ENCODE data around the gene LMO3. TPM values are rescaled to one million over a fixed set of nuclear protein-coding genes. Genes with fewer than 3 reads are reported as not detected.

Gene LMO3
- total RNA-seq, 4 donors from 2014 or later = 0.15 to 7.1 (median 3.0) TPM

- Histone ChIP-seq H3K4me3 (no peak overlapping the region), H3K27me3 (no peaks in the 10 kb centered on the region), H3K9me3 (no peaks in the 10 kb centered on the region), H3K27ac (no peak overlapping the region), H3K36me3 (no peaks in the 10 kb centered on the region), H3K4me1 (no peaks in the 10 kb centered on the region)
- intact Hi-C loops (cut with DNase I) = no loop called here
- DNase-seq = no peak
- no peak for TF ChIP-seq POLR2A (IDR thresholded peaks at IDR 0.05)
- 78 to 79% methylated on average over 6 of the region's 6 CpGs for WGBS, 2 donors
Observed at GRCh38 chr12:16562921-16563320, 43.0 kb downstream of the LMO3 start.

GRCh38 chr12:16562435-16562834 lies 43.5 kb downstream of the LMO3 start:
- 88 to 89% methylated on average over 3 of the region's 3 CpGs for WGBS, 2 donors
- intact Hi-C loops (cut with DNase I) = no loop called here
- Histone ChIP-seq H3K9me3 (no peaks in the 10 kb centered on the region), H3K27me3 (no peaks in the 10 kb centered on the region), H3K4me1 (no peaks in the 10 kb centered on the region), H3K36me3 (no peaks in the 10 kb centered on the region), H3K27ac (no peak overlapping the region), H3K4me3 (no peak overlapping the region)
- no peak for DNase-seq
- no peak for TF ChIP-seq CTCF (IDR thresholded peaks at IDR 0.05)
- TF ChIP-seq POLR2A (IDR thresholded peaks at IDR 0.05) = no peak

GRCh38 chr12:16560273-16560672 lies 45.7 kb downstream of the LMO3 start:
- 47 to 57% methylated on average over 5 of the region's 5 CpGs for WGBS, 2 donors
- no peak for TF ChIP-seq CTCF (IDR thresholded peaks at IDR 0.05)
- TF ChIP-seq POLR2A (IDR thresholded peaks at IDR 0.05) = no peak
- intact Hi-C loops (cut with DNase I) = no loop called here
- H3K9me3 ChIP-seq = no peaks in the 10 kb centered on the region
- H3K27me3 ChIP-seq = no peaks in the 10 kb centered on the region
- H3K4me1 ChIP-seq = no peaks in the 10 kb centered on the region
- no peak for DNase-seq
- H3K4me3 ChIP-seq = no peak overlapping the region
- H3K36me3 ChIP-seq = no peaks in the 10 kb centered on the region
- H3K27ac ChIP-seq = no peak overlapping the region

GRCh38 chr12:16555630-16556029 lies 50.3 kb downstream of the LMO3 start:
- H3K4me3 ChIP-seq = no peak overlapping the region
- 21 to 30% methylated on average over 7 of the region's 7 CpGs for WGBS, 2 donors
- H3K4me1 ChIP-seq = no peaks in the 10 kb centered on the region
- no peaks in the 10 kb centered on the region for H3K9me3 ChIP-seq
- intact Hi-C loops (cut with DNase I) = no loop called here
- H3K27me3 ChIP-seq = no peaks in the 10 kb centered on the region
- TF ChIP-seq CTCF (IDR thresholded peaks at IDR 0.05) (no peak), POLR2A (IDR thresholded peaks at IDR 0.05) (no peak)
- DNase-seq = no peak
- H3K36me3 ChIP-seq = no peaks in the 10 kb centered on the region
- no peak overlapping the region for H3K27ac ChIP-seq

- no peaks in the 10 kb centered on the region for H3K4me1 ChIP-seq
- WGBS, 2 donors = 26 to 42% methylated on average over 3 of the region's 3 CpGs
- no peak overlapping the region for H3K27ac ChIP-seq
- no peak for DNase-seq
- intact Hi-C loops (cut with DNase I) = no loop called here
- no peaks in the 10 kb centered on the region for H3K9me3 ChIP-seq
- no peak overlapping the region for H3K4me3 ChIP-seq
- no peaks in the 10 kb centered on the region for H3K36me3 ChIP-seq
- TF ChIP-seq CTCF (IDR thresholded peaks at IDR 0.05) (no peak), POLR2A (IDR thresholded peaks at IDR 0.05) (no peak)
- H3K27me3 ChIP-seq = no peaks in the 10 kb centered on the region
Observed at GRCh38 chr12:16553457-16553856, 52.5 kb downstream of the LMO3 start.

- no peaks in the 10 kb centered on the region for H3K4me1 ChIP-seq
- H3K27me3 ChIP-seq = no peaks in the 10 kb centered on the region
- no peak for DNase-seq
- no peaks in the 10 kb centered on the region for H3K36me3 ChIP-seq
- no peak overlapping the region for H3K27ac ChIP-seq
- H3K4me3 ChIP-seq = no peak overlapping the region
- intact Hi-C loops (cut with DNase I) = no loop called here
- no peak for TF ChIP-seq POLR2A (IDR thresholded peaks at IDR 0.05)
- TF ChIP-seq CTCF (IDR thresholded peaks at IDR 0.05) = no peak
- H3K9me3 ChIP-seq = no peaks in the 10 kb centered on the region
Observed at GRCh38 chr12:16552301-16552700, 53.7 kb downstream of the LMO3 start.

Data from esophagus squamous epithelium (tissue), 5 donors.